ENCODE data around the gene C19orf47.

The C19orf47 gene

GRCh38 chr19:40282209-40282580 lies 66.0 kb downstream of the C19orf47 start:
- no peak for TF ChIP-seq CTCF (conservative IDR thresholded peaks at IDR 0.05; ENCODE audit: low read length)
- no peak overlapping the region for H3K4me3 ChIP-seq (ENCODE audit: low read length)
- DNase-seq (ENCODE audit: low read depth) = no peak

GRCh38 chr19:40281381-40282208 lies 66.6 kb downstream of the C19orf47 start:
- no peak overlapping the region for H3K4me3 ChIP-seq (ENCODE audit: low read length)

GRCh38 chr19:40280608-40281221 lies 67.5 kb downstream of the C19orf47 start:
- no peak for DNase-seq (ENCODE audit: low read depth)
- no peak overlapping the region for H3K4me3 ChIP-seq (ENCODE audit: low read length)

More at GRCh38 chr19:40281381-40282208, 66.6 kb downstream of the C19orf47 start:
- peak; percentile 58 for DNase-seq (ENCODE audit: low read depth)
- no peak for TF ChIP-seq CTCF (conservative IDR thresholded peaks at IDR 0.05; ENCODE audit: low read length)

GRCh38 chr19:40279761-40280607 lies 68.2 kb downstream of the C19orf47 start:
- H3K4me3 ChIP-seq (ENCODE audit: low read length) = peak overlapping the region; percentile 57
- DNase-seq (ENCODE audit: low read depth) = no peak
- TF ChIP-seq CTCF (conservative IDR thresholded peaks at IDR 0.05; ENCODE audit: low read length) = no peak

More at GRCh38 chr19:40280608-40281221, 67.5 kb downstream of the C19orf47 start:
- no peak for TF ChIP-seq CTCF (conservative IDR thresholded peaks at IDR 0.05; ENCODE audit: low read length)

- DNase-seq (ENCODE audit: low read depth) = peak; percentile 81
- peak; percentile 13; the same call in 1 of the 2 replicates for TF ChIP-seq CTCF (conservative IDR thresholded peaks at IDR 0.05; ENCODE audit: low read length)
- H3K4me3 ChIP-seq (ENCODE audit: low read length) = peak overlapping the region; percentile 57
Observed at GRCh38 chr19:40279120-40279551, 69.1 kb downstream of the C19orf47 start.

- H3K4me3 ChIP-seq (ENCODE audit: low read length) = peak overlapping the region; percentile 57
- TF ChIP-seq CTCF (conservative IDR thresholded peaks at IDR 0.05; ENCODE audit: low read length) = no peak
- DNase-seq (ENCODE audit: low read depth) = no peak
Observed at GRCh38 chr19:40278361-40279035, 69.7 kb downstream of the C19orf47 start.
